Measurements from ENCODE around the gene KCNK1. TPM values are rescaled to one million over a fixed set of nuclear protein-coding genes. Genes with fewer than 3 reads are reported as not detected.

KCNK1 gene
- total RNA-seq, 1 experiment from 2014 or later, result not detected

GRCh38 chr1:233635765-233636502, 22.0 kb downstream of the KCNK1 start:
- Histone ChIP-seq H3K9me3 (replicated peaks) (no peaks in the 10 kb centered on the region), H3K4me3 (no peak overlapping the region), H3K27me3 (replicated peaks) (no peaks in the 10 kb centered on the region), H3K36me3 (no peaks in the 10 kb centered on the region), H3K27ac (no peak overlapping the region), H3K4me1 (replicated peaks) (no peaks in the 10 kb centered on the region)
- DNase-seq (ENCODE audit: low read depth in 1 of 2, low spot score in 2 of 2), result no peak

GRCh38 chr1:233636503-233636877, 22.6 kb downstream of the KCNK1 start:
- H3K36me3 ChIP-seq, result no peaks in the 10 kb centered on the region
- no peak for DNase-seq (ENCODE audit: low read depth in 1 of 2, low spot score in 2 of 2)
- no peak overlapping the region for H3K4me3 ChIP-seq
- no peaks in the 10 kb centered on the region for H3K9me3 ChIP-seq (replicated peaks)
- H3K27ac ChIP-seq, result no peak overlapping the region
- no peaks in the 10 kb centered on the region for H3K4me1 ChIP-seq (replicated peaks)
- no peaks in the 10 kb centered on the region for H3K27me3 ChIP-seq (replicated peaks)

GRCh38 chr1:233638513-233638912, 24.6 kb downstream of the KCNK1 start:
- Histone ChIP-seq H3K9me3 (replicated peaks) (no peaks in the 10 kb centered on the region), H3K36me3 (no peaks in the 10 kb centered on the region), H3K27me3 (replicated peaks) (no peaks in the 10 kb centered on the region), H3K4me3 (no peak overlapping the region), H3K4me1 (replicated peaks) (no peaks in the 10 kb centered on the region), H3K27ac (no peak overlapping the region)
- DNase-seq (ENCODE audit: low read depth in 1 of 2, low spot score in 2 of 2), result no peak

- DNase-seq (ENCODE audit: low read depth in 1 of 2, low spot score in 2 of 2), result no peak
- H3K4me3 ChIP-seq, result no peak overlapping the region
Observed at GRCh38 chr1:233639611-233640010, 25.7 kb downstream of the KCNK1 start.

GRCh38 chr1:233640179-233640578, 26.3 kb downstream of the KCNK1 start:
- Histone ChIP-seq H3K4me3 (no peak overlapping the region), H3K4me1 (replicated peaks) (no peaks in the 10 kb centered on the region), H3K27ac (no peak overlapping the region), H3K9me3 (replicated peaks) (no peaks in the 10 kb centered on the region), H3K36me3 (no peaks in the 10 kb centered on the region), H3K27me3 (replicated peaks) (no peaks in the 10 kb centered on the region)
- DNase-seq (ENCODE audit: low read depth in 1 of 2, low spot score in 2 of 2), result no peak

More at GRCh38 chr1:233639611-233640010, 25.7 kb downstream of the KCNK1 start:
- no peaks in the 10 kb centered on the region for H3K4me1 ChIP-seq (replicated peaks)
- H3K27me3 ChIP-seq (replicated peaks), result no peaks in the 10 kb centered on the region
- no peaks in the 10 kb centered on the region for H3K36me3 ChIP-seq
- H3K27ac ChIP-seq, result no peak overlapping the region
- H3K9me3 ChIP-seq (replicated peaks), result no peaks in the 10 kb centered on the region

GRCh38 chr1:233641029-233641428, 27.1 kb downstream of the KCNK1 start:
- Histone ChIP-seq H3K4me1 (replicated peaks) (no peaks in the 10 kb centered on the region), H3K9me3 (replicated peaks) (no peaks in the 10 kb centered on the region), H3K4me3 (no peak overlapping the region), H3K27me3 (replicated peaks) (no peaks in the 10 kb centered on the region), H3K36me3 (no peaks in the 10 kb centered on the region), H3K27ac (no peak overlapping the region)
- DNase-seq (ENCODE audit: low read depth in 1 of 2, low spot score in 2 of 2), result no peak

GRCh38 chr1:233647073-233647472, 33.2 kb downstream of the KCNK1 start:
- Histone ChIP-seq H3K9me3 (replicated peaks) (no peaks in the 10 kb centered on the region), H3K4me1 (replicated peaks) (no peaks in the 10 kb centered on the region), H3K4me3 (no peak overlapping the region), H3K27me3 (replicated peaks) (no peaks in the 10 kb centered on the region), H3K36me3 (no peaks in the 10 kb centered on the region), H3K27ac (no peak overlapping the region)
- DNase-seq (ENCODE audit: low read depth in 1 of 2, low spot score in 2 of 2), result no peak

GRCh38 chr1:233647636-233648035, 33.7 kb downstream of the KCNK1 start:
- Histone ChIP-seq H3K4me1 (replicated peaks) (no peaks in the 10 kb centered on the region), H3K9me3 (replicated peaks) (no peaks in the 10 kb centered on the region), H3K36me3 (no peaks in the 10 kb centered on the region), H3K4me3 (no peak overlapping the region), H3K27me3 (replicated peaks) (no peaks in the 10 kb centered on the region), H3K27ac (no peak overlapping the region)
- DNase-seq (ENCODE audit: low read depth in 1 of 2, low spot score in 2 of 2), result no peak

GRCh38 chr1:233651061-233651460, 37.2 kb downstream of the KCNK1 start:
- H3K27ac ChIP-seq, result no peak overlapping the region
- H3K9me3 ChIP-seq (replicated peaks), result no peaks in the 10 kb centered on the region
- no peaks in the 10 kb centered on the region for H3K4me1 ChIP-seq (replicated peaks)
- no peak for DNase-seq (ENCODE audit: low read depth in 1 of 2, low spot score in 2 of 2)
- no peak overlapping the region for H3K4me3 ChIP-seq
- H3K27me3 ChIP-seq (replicated peaks), result no peaks in the 10 kb centered on the region; the same call in 1 of the 2 replicates
- no peaks in the 10 kb centered on the region for H3K36me3 ChIP-seq

- Histone ChIP-seq H3K9me3 (replicated peaks) (no peaks in the 10 kb centered on the region), H3K4me3 (no peak overlapping the region), H3K36me3 (no peaks in the 10 kb centered on the region), H3K4me1 (replicated peaks) (no peaks in the 10 kb centered on the region), H3K27me3 (replicated peaks) (no peaks in the 10 kb centered on the region; the same call in 1 of the 2 replicates), H3K27ac (no peak overlapping the region)
- no peak for DNase-seq (ENCODE audit: low read depth in 1 of 2, low spot score in 2 of 2)
Observed at GRCh38 chr1:233651563-233652233, 37.8 kb downstream of the KCNK1 start.

- no peak overlapping the region for H3K27ac ChIP-seq
- H3K4me3 ChIP-seq, result no peak overlapping the region
- no peaks in the 10 kb centered on the region for H3K36me3 ChIP-seq
- no peaks in the 10 kb centered on the region for H3K9me3 ChIP-seq (replicated peaks)
- H3K4me1 ChIP-seq (replicated peaks), result no peaks in the 10 kb centered on the region
- DNase-seq (ENCODE audit: low read depth in 1 of 2, low spot score in 2 of 2), result no peak
- H3K27me3 ChIP-seq (replicated peaks), result no peaks in the 10 kb centered on the region; the same call in 1 of the 2 replicates
Observed at GRCh38 chr1:233652526-233652925, 38.6 kb downstream of the KCNK1 start.

- H3K4me1 ChIP-seq (replicated peaks), result no peaks in the 10 kb centered on the region
- no peak overlapping the region for H3K27ac ChIP-seq
- H3K36me3 ChIP-seq, result no peaks in the 10 kb centered on the region
- H3K9me3 ChIP-seq (replicated peaks), result no peaks in the 10 kb centered on the region
- H3K4me3 ChIP-seq, result no peak overlapping the region
- no peaks in the 10 kb centered on the region; the same call in 1 of the 2 replicates for H3K27me3 ChIP-seq (replicated peaks)
- DNase-seq (ENCODE audit: low read depth in 1 of 2, low spot score in 2 of 2), result no peak
Observed at GRCh38 chr1:233654658-233655280, 40.9 kb downstream of the KCNK1 start.

GRCh38 chr1:233655301-233655740, 41.4 kb downstream of the KCNK1 start:
- Histone ChIP-seq H3K9me3 (replicated peaks) (no peaks in the 10 kb centered on the region), H3K4me3 (no peak overlapping the region), H3K27me3 (replicated peaks) (no peaks in the 10 kb centered on the region; the same call in 1 of the 2 replicates), H3K36me3 (no peaks in the 10 kb centered on the region), H3K27ac (no peak overlapping the region), H3K4me1 (replicated peaks) (no peaks in the 10 kb centered on the region)
- DNase-seq (ENCODE audit: low read depth in 1 of 2, low spot score in 2 of 2), result no peak

- Histone ChIP-seq H3K9me3 (replicated peaks) (no peaks in the 10 kb centered on the region), H3K27me3 (replicated peaks) (no peaks in the 10 kb centered on the region; the same call in 1 of the 2 replicates), H3K27ac (no peak overlapping the region), H3K36me3 (no peaks in the 10 kb centered on the region), H3K4me3 (no peak overlapping the region), H3K4me1 (replicated peaks) (no peaks in the 10 kb centered on the region)
- DNase-seq (ENCODE audit: low read depth in 1 of 2, low spot score in 2 of 2), result no peak
Observed at GRCh38 chr1:233656032-233656635, 42.2 kb downstream of the KCNK1 start.

All from SJSA1 (cell line).